HEK293T (cell line): Measurements from ENCODE around the gene WWOX.

Source experiments
- CTCF ChIA-PET: fragments of 350-600 bp; formaldehyde crosslinking; extraction: SDS; loops from one replicate; lab custom pipeline; 2021; ENCODE audit warnings: antibody characterized with exemption, inconsistent platforms; lab: Yijun Ruan, JAX
- POLR2A ChIA-PET: fragments of 350-600 bp; formaldehyde crosslinking; extraction: SDS; loops from one replicate; lab custom pipeline; 2020; ENCODE audit warnings: antibody characterized with exemption, inconsistent platforms; lab: Yijun Ruan, JAX
- DNase-seq: peaks from one replicate; pipeline ENCODE4 v3.0.0; 2012; ENCODE audit warnings: mixed read lengths; ENCODE audit errors: extremely low spot score
- ARNT ChIP-seq: fragments of 450-650 bp; IDR thresholded peaks from 2 replicates; pipeline ENCODE4 v1.6.1; 2017; ENCODE audit warnings: mild to moderate bottlenecking
- BHLHE40 ChIP-seq: fragments of 450-650 bp; IDR thresholded peaks from 2 replicates; pipeline ENCODE4 v1.6.1; 2016; ENCODE audit warnings: mild to moderate bottlenecking, moderate library complexity, borderline replicate concordance
- CTBP1 ChIP-seq: fragments of 450-650 bp; IDR thresholded peaks from 2 replicates; pipeline ENCODE4 v1.6.1; 2016; ENCODE audit warnings: borderline replicate concordance
- ELF4 ChIP-seq: fragments of 450-650 bp; IDR thresholded peaks from 2 replicates; pipeline ENCODE4 v1.6.1; 2017; ENCODE audit warnings: antibody characterized with exemption
- FOXA1 ChIP-seq: fragments of 450-650 bp; IDR thresholded peaks from 2 replicates; pipeline ENCODE4 v1.6.1; 2016; ENCODE audit warnings: mild to moderate bottlenecking
- FOXK2 ChIP-seq: fragments of 450-650 bp; IDR thresholded peaks from 2 replicates; pipeline ENCODE4 v1.6.1; 2016; ENCODE audit warnings: mild to moderate bottlenecking
- FOXM1 ChIP-seq: fragments of 450-650 bp; IDR thresholded peaks from 2 replicates; pipeline ENCODE4 v1.6.1; 2017; ENCODE audit warnings: mild to moderate bottlenecking, borderline replicate concordance
- HDGF ChIP-seq: fragments of 450-650 bp; IDR thresholded peaks from 2 replicates; pipeline ENCODE4 v1.6.1; 2017; ENCODE audit warnings: antibody characterized with exemption, borderline replicate concordance
- L3MBTL2 ChIP-seq: fragments of 450-650 bp; conservative IDR thresholded peaks from 2 replicates; pipeline ENCODE4 v1.6.1; 2016; ENCODE audit warnings: mild to moderate bottlenecking
- LEF1 ChIP-seq: fragments of 450-650 bp; IDR thresholded peaks from 2 replicates; pipeline ENCODE4 v1.6.1; 2017; ENCODE audit warnings: mild to moderate bottlenecking, borderline replicate concordance
- NFRKB ChIP-seq: fragments of 450-650 bp; IDR thresholded peaks from 2 replicates; pipeline ENCODE4 v1.6.1; 2016; ENCODE audit warnings: mild to moderate bottlenecking, moderate library complexity
- PKNOX1 ChIP-seq: fragments of 450-650 bp; IDR thresholded peaks from 2 replicates; pipeline ENCODE4 v1.6.1; 2016
- SP1 ChIP-seq: fragments of 450-650 bp; IDR thresholded peaks from 2 replicates; pipeline ENCODE4 v1.6.1; 2017
- SUZ12 ChIP-seq: fragments of 450-650 bp; IDR thresholded peaks from 2 replicates; pipeline ENCODE4 v1.6.1; 2016; ENCODE audit warnings: mild to moderate bottlenecking
- TARDBP ChIP-seq: fragments of 450-650 bp; IDR thresholded peaks from 2 replicates; pipeline ENCODE4 v1.6.1; 2016
- ZNF384 ChIP-seq: fragments of 450-650 bp; IDR thresholded peaks from 2 replicates; pipeline ENCODE4 v1.6.1; 2016

WWOX gene

GRCh38 chr16:78439646-78440045, 340.2 kb downstream of the WWOX start:
- no peak for DNase-seq
- ChIA-PET POLR2A (no interaction called here), CTCF (no interaction called here)
- TF ChIP-seq ARNT (no peak), FOXM1 (no peak), ZNF384 (no peak), FOXA1 (no peak), LEF1 (no peak), L3MBTL2 (no peak), FOXK2 (no peak), PKNOX1 (no peak), SP1 (no peak), ELF4 (no peak), NFRKB (no peak), SUZ12 (no peak), CTBP1 (no peak), BHLHE40 (no peak), TARDBP (no peak), HDGF (no peak)

- CTCF ChIA-PET: no interaction called here
- no peak for DNase-seq
- POLR2A ChIA-PET: no interaction called here
- TF ChIP-seq LEF1 (no peak), SUZ12 (no peak), FOXK2 (no peak), ZNF384 (no peak), NFRKB (no peak), SP1 (no peak)
Observed at GRCh38 chr16:78441298-78441697, 341.8 kb downstream of the WWOX start.

- POLR2A ChIA-PET: no interaction called here
- no peak for DNase-seq
- CTCF ChIA-PET: no interaction called here
- no peak for TF ChIP-seq ELF4
Observed at GRCh38 chr16:78443542-78444364, 344.3 kb downstream of the WWOX start.

- no peak for DNase-seq
- ChIA-PET CTCF (no interaction called here), POLR2A (no interaction called here)
- TF ChIP-seq FOXM1 (no peak), FOXA1 (no peak), FOXK2 (no peak), ELF4 (no peak), BHLHE40 (no peak), PKNOX1 (no peak), LEF1 (no peak), SP1 (no peak), ZNF384 (no peak), CTBP1 (no peak), SUZ12 (no peak), HDGF (no peak), NFRKB (no peak)
Observed at GRCh38 chr16:78445818-78446217, 346.4 kb downstream of the WWOX start.

- TF ChIP-seq LEF1: no peak
- no peak for TF ChIP-seq FOXM1
- TF ChIP-seq PKNOX1: no peak
- no peak for TF ChIP-seq ARNT
- TF ChIP-seq BHLHE40: no peak
- no peak for TF ChIP-seq CTBP1
- TF ChIP-seq FOXK2: no peak
- no peak for TF ChIP-seq L3MBTL2
Observed at GRCh38 chr16:78446486-78446885, 347.0 kb downstream of the WWOX start.

GRCh38 chr16:78446992-78447563, 347.6 kb downstream of the WWOX start:
- ChIA-PET POLR2A (no interaction called here), CTCF (no interaction called here)
- TF ChIP-seq TARDBP: no peak
- no peak for TF ChIP-seq ZNF384
- no peak for TF ChIP-seq HDGF
- TF ChIP-seq FOXA1: no peak
- no peak for TF ChIP-seq LEF1
- no peak for TF ChIP-seq L3MBTL2
- TF ChIP-seq SP1: no peak
- no peak for TF ChIP-seq FOXM1
- DNase-seq: no peak

More at GRCh38 chr16:78446486-78446885, 347.0 kb downstream of the WWOX start:
- CTCF ChIA-PET: no interaction called here
- POLR2A ChIA-PET: no interaction called here
- no peak for DNase-seq
